AG04449 (cell line): ENCODE data around the gene IL9.

Experiments
- CTCF ChIA-PET: fragments of 350-600 bp; formaldehyde crosslinking; extraction: SDS; loops from one replicate; lab custom pipeline; 2021; ENCODE audit warnings: antibody characterized with exemption; lab: Yijun Ruan, JAX
- POLR2A ChIA-PET: fragments of 400-600, 350-600 bp; formaldehyde crosslinking; extraction: SDS; loops from one replicate; lab custom pipeline; 2020; ENCODE audit warnings: antibody characterized with exemption, inconsistent platforms; lab: Yijun Ruan, JAX
- DNase-seq: peaks from one replicate; pipeline ENCODE4 v3.0.0-alpha.2; 2010; ENCODE audit warnings: low read depth, low spot score
- H3K4me3 ChIP-seq: 2 replicates; pipeline ENCODE4 v1.5.1; 2011; ENCODE audit warnings: low read depth, mild to moderate bottlenecking, control low read depth, low read length
- CTCF ChIP-seq: IDR thresholded peaks from one replicate; pipeline ENCODE4 v1.5.1; 2011; ENCODE audit warnings: mild to moderate bottlenecking, moderate library complexity, low read length, control low read depth, inconsistent platforms; ENCODE audit not compliant: insufficient read depth; ENCODE audit errors: missing control alignments

IL9 gene

GRCh38 chr5:135895474-135896006 lies at the start of gene IL9:
IL9 (minus strand) TSS chr5:135895841; CDS start chr5:135895816, 25 bp downstream.
- no peak for TF ChIP-seq CTCF
- no peak for DNase-seq
- H3K4me3 ChIP-seq = no peak within 1 kb of the TSS
- POLR2A ChIA-PET = no interaction called here
- CTCF ChIA-PET = interaction anchor here (8.6 kb wide), 1 partner anchor 187 kb away, joined by 143 read pairs; no protein-coding TSS in a partner anchor

GRCh38 chr5:135944967-135945560 lies 49.4 kb upstream of the IL9 start:
- peak; percentile 64 for TF ChIP-seq CTCF
- peak; percentile 56 for DNase-seq
- CTCF ChIA-PET = interaction anchor here (0.7 to 2.7 kb wide), 44 partner anchors 7 to 240 kb away, joined by 3 to 66 read pairs (median 6); partner anchors contain the start of genes LECT2 and TGFBI
- POLR2A ChIA-PET = no interaction called here
- H3K4me3 ChIP-seq = no peak overlapping the region

- no peak for DNase-seq
- no peak overlapping the region for H3K4me3 ChIP-seq
- CTCF ChIA-PET = interaction anchor here (0.8 to 2.7 kb wide), 35 partner anchors 7 to 240 kb away, joined by 3 to 66 read pairs (median 6); partner anchors contain the start of genes LECT2 and TGFBI
- POLR2A ChIA-PET = no interaction called here
- no peak for TF ChIP-seq CTCF
Observed at GRCh38 chr5:135944564-135944963, 48.9 kb upstream of the IL9 start.

- no peak for DNase-seq
- ChIA-PET POLR2A (no interaction called here), CTCF (interaction anchor here (0.9 to 5.2 kb wide), 13 partner anchors 9 to 270 kb away, joined by 3 to 71 read pairs (median 4); partner anchors contain the start of gene TGFBI)
- no peak for TF ChIP-seq CTCF
- H3K4me3 ChIP-seq = no peak overlapping the region
Observed at GRCh38 chr5:135942202-135942771, 46.6 kb upstream of the IL9 start.

- TF ChIP-seq CTCF = no peak
- ChIA-PET POLR2A (no interaction called here), CTCF (interaction anchor here (0.9 to 5.2 kb wide), 9 partner anchors 13 to 232 kb away, joined by 3 to 71 read pairs (median 4); no protein-coding TSS in a partner anchor)
- H3K4me3 ChIP-seq = no peak overlapping the region
- DNase-seq = no peak
Observed at GRCh38 chr5:135941711-135942110, 46.1 kb upstream of the IL9 start.
